Adrenal gland (tissue), 5 donors: ENCODE data around the gene RABL3.

Experiments
- POLR2A ChIP-seq, 2 donors: fragments of 450-650 bp; IDR thresholded peaks; one replicate each; pipeline ENCODE4 v1.6.1; 2017; ENCODE audit warnings: antibody characterized with exemption in 2 of 2, mild to moderate bottlenecking in 2 of 2, moderate library complexity in 1 of 2
- TF ChIP-seq, protein P1 (sequence below), 6 experiments: fragments of 450-650 bp in 4 of 6; fragments of 200-600 bp in 2 of 6; sonication (generic) in 1 of 6; IDR thresholded peaks; 1 replicate in 5 of 6; 2 replicates in 1 of 6; pipeline versions ENCODE4 v1.5.1 to v1.8.0; 2016 to 2021; ENCODE audit warnings: antibody characterized with exemption in 6 of 6, mild to moderate bottlenecking in 2 of 6, moderate library complexity in 1 of 6
- donor health status: DM: no; HTN: no; CAD: no.

DNA sequence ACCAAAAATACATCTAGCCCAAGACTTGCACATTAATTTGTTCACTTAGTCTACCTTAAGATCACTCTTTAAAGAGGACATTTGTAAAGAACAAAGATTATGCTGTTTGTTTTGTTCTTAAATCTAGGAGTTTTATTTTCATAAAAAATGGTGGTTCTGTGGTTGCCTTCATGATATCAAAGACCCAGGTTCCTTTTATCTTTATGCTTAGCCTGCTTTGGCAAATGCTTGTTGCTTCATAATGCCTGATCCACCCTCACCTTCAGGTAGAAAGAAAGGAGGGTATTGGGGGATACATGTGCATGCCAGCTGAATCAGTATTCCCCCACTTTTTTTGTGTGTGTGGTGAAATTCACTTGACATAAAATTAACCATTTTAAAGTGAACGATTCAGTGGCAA, 48.7 kb upstream of the RABL3 start:
- no peak for TF ChIP-seq POLR2A (IDR thresholded peaks at IDR 0.05)
- TF ChIP-seq, protein P1, sequence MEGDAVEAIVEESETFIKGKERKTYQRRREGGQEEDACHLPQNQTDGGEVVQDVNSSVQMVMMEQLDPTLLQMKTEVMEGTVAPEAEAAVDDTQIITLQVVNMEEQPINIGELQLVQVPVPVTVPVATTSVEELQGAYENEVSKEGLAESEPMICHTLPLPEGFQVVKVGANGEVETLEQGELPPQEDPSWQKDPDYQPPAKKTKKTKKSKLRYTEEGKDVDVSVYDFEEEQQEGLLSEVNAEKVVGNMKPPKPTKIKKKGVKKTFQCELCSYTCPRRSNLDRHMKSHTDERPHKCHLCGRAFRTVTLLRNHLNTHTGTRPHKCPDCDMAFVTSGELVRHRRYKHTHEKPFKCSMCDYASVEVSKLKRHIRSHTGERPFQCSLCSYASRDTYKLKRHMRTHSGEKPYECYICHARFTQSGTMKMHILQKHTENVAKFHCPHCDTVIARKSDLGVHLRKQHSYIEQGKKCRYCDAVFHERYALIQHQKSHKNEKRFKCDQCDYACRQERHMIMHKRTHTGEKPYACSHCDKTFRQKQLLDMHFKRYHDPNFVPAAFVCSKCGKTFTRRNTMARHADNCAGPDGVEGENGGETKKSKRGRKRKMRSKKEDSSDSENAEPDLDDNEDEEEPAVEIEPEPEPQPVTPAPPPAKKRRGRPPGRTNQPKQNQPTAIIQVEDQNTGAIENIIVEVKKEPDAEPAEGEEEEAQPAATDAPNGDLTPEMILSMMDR (IDR thresholded peaks at IDR 0.05) = no peak
